HepG2 (cell line): ENCODE results near the gene MAP2K7. TPM values are rescaled to one million over a fixed set of nuclear protein-coding genes. Genes with fewer than 3 reads are reported as not detected.
A peak's percentile ranks its signal among the peaks of the same experiment; 100 is the strongest.

ENCODE experiments used
- ATAC-seq: fragments of 200-7000 bp; cut with Tn5 transposase; 3 replicates; pipeline ENCODE4 v1.9.1; 2020; ENCODE audit warnings: mild to moderate bottlenecking, moderate library complexity
- BruUV-seq: library from RNA; stranded (reverse); fragments of 400-500 nt; replicated peaks from 2 replicates; lab custom pipeline; 2021; lab: Mats Ljungman, UMichigan
- CTCF ChIA-PET: fragments of 300-600 bp; formaldehyde crosslinking; extraction: SDS; loops from one replicate; lab custom pipeline; 2021; ENCODE audit warnings: low total read pairs, inconsistent platforms, low intra/inter-chr PET ratio; lab: Yijun Ruan, JAX
- POLR2A ChIA-PET: fragments of 350-600 bp; sonication (Branson Sonifier 250); formaldehyde crosslinking; loops from one replicate; lab custom pipeline; 2020; ENCODE audit warnings: antibody characterized with exemption, inconsistent platforms; lab: Yijun Ruan, JAX
- DNase-seq: peaks from one replicate; pipeline ENCODE4 v3.0.0-alpha.2; 2015; ENCODE audit warnings: low spot score
- FAIRE-seq: peaks from 3 replicates; lab custom pipeline; 2011; peaks lifted over from hg19 to GRCh38; lab: Jason Lieb, UNC
- H2AFZ ChIP-seq: one replicate; pipeline ENCODE4 v1.6.1; 2011; ENCODE audit warnings: low read length, inconsistent platforms
- H3K27ac ChIP-seq: fragments of 300-600 bp; 3 replicates; pipeline ENCODE4 v1.8.0; 2011; ENCODE audit warnings: mixed run types, mild to moderate bottlenecking, mixed read lengths, low read length, inconsistent platforms; ENCODE audit not compliant: insufficient read depth; ENCODE audit errors: extremely low read length
- H3K27me3 ChIP-seq, 2 experiments: fragments of 200-600 bp in 1 of 2; 2 replicates in 1 of 2; 3 replicates in 1 of 2; pipeline versions ENCODE4 v1.6.0 to v1.8.0; 2011; ENCODE audit warnings: low read length in 2 of 2, mild to moderate bottlenecking in 2 of 2, moderate library complexity in 2 of 2, inconsistent platforms in 1 of 2; ENCODE audit not compliant: insufficient read depth in 2 of 2, control insufficient read depth in 1 of 2
- H3K36me3 ChIP-seq, 2 experiments: fragments of 200-600 bp in 1 of 2; replicated peaks in 1 of 2; 2 replicates in 1 of 2; 3 replicates in 1 of 2; pipeline versions ENCODE4 v1.5.1 to v1.8.0; 2011; ENCODE audit warnings: low read length in 2 of 2, inconsistent platforms in 1 of 2; ENCODE audit not compliant: insufficient read depth in 2 of 2, control insufficient read depth in 1 of 2
- H3K4me1 ChIP-seq: 2 replicates; pipeline ENCODE4 v1.5.1; 2012; ENCODE audit warnings: low read length, inconsistent platforms; ENCODE audit not compliant: insufficient read depth
- H3K4me2 ChIP-seq: 2 replicates; pipeline ENCODE4 v1.6.0; 2011; ENCODE audit warnings: low read depth, low read length, inconsistent platforms
- H3K4me3 ChIP-seq, 3 experiments: fragments of 200-600 bp in 1 of 3; sonication (generic), shearing (Covaris generic) in 1 of 3; replicated peaks in 1 of 3; 2 replicates each; pipeline ENCODE4 v1.5.1; 2011 to 2016; ENCODE audit warnings: low read length in 3 of 3, inconsistent platforms in 2 of 3, low read depth in 2 of 3, mild to moderate bottlenecking in 2 of 3, control low read depth in 1 of 3, mixed read lengths in 1 of 3; ENCODE audit not compliant: insufficient read depth in 1 of 3
- H3K79me2 ChIP-seq: one replicate; pipeline ENCODE4 v1.6.1; 2011; ENCODE audit warnings: low read length, inconsistent platforms; ENCODE audit not compliant: insufficient read depth
- H3K9ac ChIP-seq: 2 replicates; pipeline ENCODE4 v1.6.0; 2011; ENCODE audit warnings: mild to moderate bottlenecking, low read depth, low read length, inconsistent platforms; ENCODE audit not compliant: insufficient read depth
- H3K9me3 ChIP-seq: 2 replicates; pipeline ENCODE4 v1.5.1; 2012; ENCODE audit warnings: mild to moderate bottlenecking, low read length
- H4K20me1 ChIP-seq: 2 replicates; pipeline ENCODE4 v1.6.0; 2011; ENCODE audit warnings: inconsistent platforms, mild to moderate bottlenecking, low read length, moderate library complexity; ENCODE audit not compliant: insufficient read depth
- DZIP1 ChIP-seq: sonication (generic); formaldehyde crosslinking; IDR thresholded peaks from 2 replicates; pipeline ENCODE4 v1.5.0; 2020; ENCODE audit warnings: mild to moderate bottlenecking, missing genetic modification reagents
- STAT6 ChIP-seq: sonication (generic); formaldehyde crosslinking; IDR thresholded peaks from 2 replicates; pipeline ENCODE4 v1.4.0; 2020; ENCODE audit warnings: missing genetic modification reagents, mild to moderate bottlenecking, borderline replicate concordance
- WGBS: methylation state at CpG from one replicate; pipeline ENCODE4 v1.1.6; 2017; ENCODE audit warnings: low lambda C conversion rate; 5-methylcytosine and 5-hydroxymethylcytosine counted together
- in situ Hi-C: cut with HindIII; loops from 2 replicates; pipeline ENCODE4 v1.10.0; 2017; ENCODE audit warnings: low pct_unique_long_range_greater_than_20kb; ENCODE audit not compliant: extremely low pct_ligation_motif_present
- intact Hi-C: fragments of 100-400 bp; cut with micrococcal nuclease; formaldehyde crosslinking; loops from one replicate; pipeline ENCODE4 v1.10.0; 2022; ENCODE audit not compliant: unreplicated experiment
- polyA plus RNA-seq, 8 experiments: library from polyadenylated mRNA; depleted of rRNA in 3 of 8; stranded (reverse) in 7 of 8; unstranded in 1 of 8; fragments of >200 nt; fragmentation: Illumina TruSeq in 4 of 8; extraction: Trizol in 4 of 8; gene quantifications; 2 replicates each; pipeline versions ENCODE4 v1.2.1 to v1.2.3, GENCODE V29; 2011 to 2016; ENCODE audit warnings: low read depth in 4 of 8, missing spikeins in 1 of 8, mixed read lengths in 1 of 8; ENCODE audit not compliant: insufficient read depth in 1 of 8
- total RNA-seq, 5 experiments: library from RNA; depleted of rRNA; stranded (reverse); fragments of >200 nt; fragmentation: Illumina TruSeq; extraction: Trizol; gene quantifications; 2 replicates each; pipeline ENCODE4 v1.2.3, GENCODE V29; 2016; ENCODE audit warnings: low read depth in 1 of 5

MAP2K7 gene
- total and polyA plus RNA-seq, 2 of the 13 experiments (the other 11 are each of a cell fraction or from before 2014, with no cell fraction given): 9.0 to 10.8 TPM

GRCh38 chr19:7867092-7867844 lies 36.4 kb upstream of the MAP2K7 start:
- in situ Hi-C loops (no loop called here), intact Hi-C loops (no loop called here)
- H3K27me3 ChIP-seq: no peaks in the 10 kb centered on the region
- no peak overlapping the region for H3K9ac ChIP-seq
- H3K4me3 ChIP-seq: 0 out of 6 replicates have a peak overlapping the region, but pooled peaks of 1 of the 3 experiments have one; percentile 31
- ChIA-PET CTCF (no interaction called here), POLR2A (interaction anchor here (0.6 to 1.1 kb wide), 3 partner anchors 21 to 53 kb away, joined by 3 to 4 read pairs (median 3); partner anchors contain the start of genes LRRC8E, MAP2K7 and SNAPC2)
- H3K9me3 ChIP-seq: no peaks in the 10 kb centered on the region
- no TSS peak for BruUV-seq
- DNase-seq: no peak
- WGBS: 71% methylated on average over 7 of the region's 9 CpGs
- ATAC-seq: no peak
- H3K79me2 ChIP-seq: no peaks in the 10 kb centered on the region
- H4K20me1 ChIP-seq: no peaks in the 10 kb centered on the region; the same call in 1 of the 2 replicates
- peak overlapping the region; percentile 68; the same call in 1 of the 2 replicates for H3K4me2 ChIP-seq
- H2AFZ ChIP-seq: no peak overlapping the region
- FAIRE-seq: no peak
- peaks cover 61% of the 10 kb centered on the region for H3K4me1 ChIP-seq
- no peaks in the 10 kb centered on the region for H3K36me3 ChIP-seq
- peak overlapping the region; percentile 46 for H3K27ac ChIP-seq
- TF ChIP-seq DZIP1 (CRISPR knock-in tag): 0 out of 2 replicates have a peak, but pooled peaks have one; percentile 40
- no peak for TF ChIP-seq STAT6 (CRISPR knock-in tag)
- TF ChIP-seq, all 625 proteins: peak for 1
